Neural cell (in vitro differentiated cells): ENCODE results near the gene DBP.

Source experiments
- CTCF ChIP-seq: fragments of 450-650 bp; IDR thresholded peaks from 2 replicates; pipeline ENCODE4 v1.5.1; 2014; ENCODE audit warnings: antibody characterized with exemption, mild to moderate bottlenecking, moderate library complexity; ENCODE audit not compliant: poor library complexity, severe bottlenecking
- EZH2 ChIP-seq: fragments of 200-600, 300-800 bp; shearing (Covaris generic), sonication (generic); IDR thresholded peaks from 2 replicates; pipeline ENCODE4 v1.6.1; 2014; ENCODE audit warnings: antibody characterized with exemption, low read length, borderline replicate concordance, mild to moderate bottlenecking; ENCODE audit not compliant: insufficient read depth, poor library complexity, severe bottlenecking
- POLR2AphosphoS5 ChIP-seq: IDR thresholded peaks from 2 replicates; pipeline ENCODE4 v1.6.1; 2012
- RAD21 ChIP-seq: fragments of 450-650 bp; conservative IDR thresholded peaks from 2 replicates; pipeline ENCODE4 v1.6.1; 2014; ENCODE audit warnings: antibody characterized with exemption, mild to moderate bottlenecking, moderate library complexity
- REST ChIP-seq: IDR thresholded peaks from 2 replicates; pipeline ENCODE4 v1.6.1; 2012; ENCODE audit warnings: borderline replicate concordance

- no peak for TF ChIP-seq CTCF
- TF ChIP-seq POLR2AphosphoS5, result no peak
- TF ChIP-seq RAD21, result no peak
- TF ChIP-seq REST, result no peak
- no peak for TF ChIP-seq EZH2
Measured at GRCh38 chr19:48646722-48647216, 9.6 kb upstream of the DBP start.
